DMS53 (cell line): ENCODE data around the gene HECW1.
A peak's percentile ranks its signal among the peaks of the same experiment; 100 is the strongest.

ENCODE experiments used
- DNase-seq: peaks from one replicate; lab custom pipeline; 2025; lab: John Stamatoyannopoulos, UW

HECW1 gene

DNA sequence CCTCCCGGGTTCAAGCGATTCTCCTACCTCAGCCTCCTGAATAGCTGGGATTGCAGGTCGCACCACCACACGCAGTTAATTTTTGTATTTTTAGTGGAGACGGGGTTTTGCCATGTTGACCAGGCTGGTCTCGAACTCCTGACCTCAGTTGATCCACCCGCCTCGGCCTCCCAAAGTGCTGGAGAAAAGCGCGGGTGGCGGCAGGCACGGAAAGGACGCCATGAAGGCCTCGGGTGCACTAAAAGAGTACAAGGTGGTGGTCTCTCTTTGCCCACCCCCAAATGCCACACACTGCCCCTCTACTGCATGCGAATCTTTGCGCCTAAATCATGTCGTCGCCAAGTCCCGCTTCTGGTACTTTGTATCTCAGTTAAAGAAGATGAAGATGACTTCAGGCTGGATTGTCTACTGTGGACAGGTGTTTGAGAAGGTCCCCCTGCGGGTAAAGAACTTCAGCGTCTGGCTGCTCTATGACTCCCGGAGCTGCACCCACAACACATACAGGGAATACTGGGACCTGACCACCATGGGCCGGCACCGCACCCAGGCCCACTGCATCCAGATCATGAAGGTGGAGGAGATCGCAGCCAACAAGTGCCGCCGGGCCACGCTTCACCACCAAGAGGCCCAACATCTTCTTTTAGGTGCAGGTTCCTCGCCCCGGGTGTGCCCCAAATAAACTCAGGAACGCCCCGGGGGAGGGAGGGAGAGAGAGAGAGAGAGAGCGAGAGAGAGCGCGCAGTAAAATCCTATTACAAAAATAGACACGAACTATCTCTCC, 161.7 kb downstream of the HECW1 start:
- no peak for DNase-seq

DNA sequence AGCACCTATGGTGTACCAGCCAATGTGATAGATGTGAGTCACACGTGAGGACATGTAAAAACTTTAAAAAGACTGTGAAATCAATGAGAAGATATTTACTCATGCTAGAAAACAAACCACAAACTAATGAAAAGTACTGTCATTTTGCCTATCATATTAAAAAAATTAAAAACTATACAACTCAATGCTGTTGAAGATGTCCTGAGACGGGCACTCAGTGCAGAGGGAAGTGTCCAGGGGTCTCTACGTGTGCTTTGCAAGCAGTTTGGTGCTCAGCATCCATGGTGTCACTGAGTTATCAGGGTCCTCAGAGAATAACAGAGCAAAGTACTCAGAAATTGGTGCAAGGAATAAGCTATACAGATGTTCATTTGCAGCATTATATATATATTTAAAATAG, 162.3 kb downstream of the HECW1 start:
- no peak for DNase-seq

DNA sequence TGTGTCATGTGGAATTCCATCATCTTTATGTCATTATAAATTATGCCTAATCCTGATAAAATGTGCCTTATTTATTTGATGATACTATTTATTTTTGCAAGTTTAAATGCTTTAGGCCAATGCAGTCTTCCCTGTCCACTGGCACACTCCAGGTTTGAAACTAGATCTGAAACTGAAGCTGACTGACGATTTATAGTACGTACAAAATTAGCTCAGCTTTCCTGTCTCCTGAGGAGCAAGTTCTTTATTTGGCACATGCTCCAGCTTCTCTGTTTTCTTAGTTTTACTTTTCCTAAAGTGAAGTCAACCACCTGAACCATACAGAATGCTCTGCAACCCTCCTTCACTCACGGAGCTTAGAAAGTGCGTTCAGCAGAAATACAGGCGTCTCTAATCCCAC, 164.1 kb downstream of the HECW1 start:
- no peak for DNase-seq

DNA sequence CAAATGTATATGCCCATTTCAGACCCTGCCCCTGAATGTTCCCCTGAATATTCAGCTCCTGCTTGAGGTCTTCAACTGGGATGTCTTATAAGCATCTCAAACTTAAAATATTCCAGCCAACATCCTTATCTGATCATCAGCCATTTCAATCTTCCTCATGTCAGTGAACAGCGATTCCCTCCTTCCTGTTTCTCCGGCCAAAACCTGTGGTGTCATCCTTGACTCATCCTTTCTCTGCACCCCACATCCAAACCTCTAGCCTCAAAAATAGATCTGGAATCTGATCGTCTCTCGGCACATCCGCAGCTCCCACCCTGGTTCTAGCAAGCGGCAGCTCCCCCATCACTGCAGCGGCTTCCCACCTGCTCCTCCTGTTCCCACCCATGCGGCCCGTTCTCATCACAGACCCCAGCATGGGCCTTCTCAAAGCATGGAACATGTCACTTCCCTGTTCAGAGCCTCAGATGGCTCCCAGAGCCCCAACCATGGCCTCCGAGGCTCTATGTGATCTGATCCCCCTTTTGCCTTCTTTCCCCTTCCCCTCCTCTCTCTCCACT, 165.7 kb downstream of the HECW1 start:
- no peak for DNase-seq

DNA sequence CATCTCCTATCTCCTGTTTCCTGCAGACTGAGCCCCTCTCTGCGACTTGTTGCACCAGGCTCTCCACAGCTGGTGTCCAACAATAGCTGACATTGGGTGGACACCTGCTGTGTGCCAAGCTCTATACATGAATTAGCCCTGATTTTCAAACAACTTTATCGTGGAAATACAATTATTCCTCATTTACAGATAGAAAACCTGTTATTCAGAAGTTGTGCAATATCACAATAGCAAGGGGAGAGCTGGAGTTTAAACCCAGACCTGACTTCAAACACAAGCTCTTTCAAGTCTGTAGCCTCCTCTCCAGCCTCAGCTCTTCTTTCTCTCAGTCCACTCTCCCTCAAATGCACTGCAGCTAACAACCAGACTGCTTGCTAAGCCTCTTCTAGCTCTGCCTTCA, 168.8 kb downstream of the HECW1 start:
- no peak for DNase-seq

DNA sequence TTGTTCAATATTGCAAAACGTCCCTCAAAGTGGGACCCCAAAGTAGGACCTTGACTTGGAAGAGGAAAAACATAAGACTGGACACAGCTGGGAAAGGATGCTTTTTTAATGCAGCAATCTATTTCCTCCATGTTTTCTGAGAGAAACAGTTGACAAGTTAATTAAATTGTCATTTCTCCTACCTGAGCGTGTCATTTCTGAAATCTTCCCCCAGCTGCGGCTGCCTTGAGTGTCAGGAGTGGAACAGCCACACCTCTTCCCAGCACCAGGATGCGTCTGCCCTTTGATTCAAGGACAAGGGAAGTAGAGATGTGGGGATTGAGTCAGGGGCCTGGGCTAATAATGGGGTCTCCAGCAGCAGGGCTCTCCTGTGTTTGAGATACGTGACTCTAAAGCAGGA, 171.3 kb downstream of the HECW1 start:
- no peak for DNase-seq

DNA sequence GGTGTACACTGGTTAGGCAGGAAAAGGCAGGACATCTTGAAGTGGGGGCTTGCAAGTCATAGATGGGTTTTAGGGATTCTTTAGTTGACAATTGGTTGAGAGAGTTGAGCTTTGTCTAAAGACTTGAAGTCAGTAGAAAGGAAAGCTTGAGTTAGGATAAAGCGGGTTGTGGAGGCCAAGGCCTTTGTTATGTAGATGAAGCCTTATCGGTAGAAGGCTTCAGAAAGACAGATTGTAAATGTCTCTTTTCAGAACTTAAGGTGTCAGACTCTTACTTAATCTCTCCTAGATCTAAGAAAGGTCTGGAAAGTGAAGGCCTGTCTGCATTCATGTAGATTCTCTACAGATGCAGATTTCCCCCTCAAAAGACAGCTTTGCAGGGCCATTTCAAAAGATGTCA, 177.4 kb downstream of the HECW1 start:
- no peak for DNase-seq

DNA sequence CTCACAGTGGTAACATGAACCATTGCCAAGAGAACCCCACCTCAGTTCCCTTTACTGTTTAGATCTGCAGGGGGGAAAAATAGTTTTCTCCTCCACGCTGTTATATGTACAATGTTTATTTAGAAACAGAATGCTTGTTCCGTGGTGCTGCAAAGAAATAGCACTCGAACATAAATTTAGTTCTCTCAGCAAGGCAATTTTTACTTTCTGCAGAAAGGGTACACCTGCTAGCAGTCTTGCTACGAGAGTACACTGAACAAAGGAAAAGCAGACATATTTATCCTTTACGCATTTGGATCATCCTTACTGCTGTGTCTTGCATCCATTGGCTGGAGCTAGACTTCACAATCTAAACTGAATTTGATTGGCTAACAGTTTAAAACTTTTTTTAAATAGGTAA, 178.5 kb downstream of the HECW1 start:
- DNase-seq: no peak

DNA sequence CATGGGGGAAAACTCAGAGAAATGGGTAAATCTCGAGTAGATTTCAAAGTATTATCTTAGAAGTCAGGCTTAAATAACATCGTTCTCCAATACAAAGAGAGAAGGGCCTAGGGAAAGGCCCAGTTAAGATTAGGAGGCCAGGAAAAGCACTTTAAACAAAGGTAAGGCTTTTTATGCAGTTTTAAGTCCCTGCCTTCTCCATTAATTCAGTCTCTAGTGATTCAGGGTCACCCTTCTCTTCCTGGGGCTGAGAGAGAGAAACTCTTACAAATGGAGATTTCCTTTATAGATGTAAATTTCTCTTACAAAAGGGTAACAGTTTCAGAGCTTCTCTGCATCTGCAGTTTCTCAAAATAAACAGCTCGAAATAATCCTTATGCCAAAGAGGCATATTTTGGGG, 179.3 kb downstream of the HECW1 start:
- DNase-seq: no peak

DNA sequence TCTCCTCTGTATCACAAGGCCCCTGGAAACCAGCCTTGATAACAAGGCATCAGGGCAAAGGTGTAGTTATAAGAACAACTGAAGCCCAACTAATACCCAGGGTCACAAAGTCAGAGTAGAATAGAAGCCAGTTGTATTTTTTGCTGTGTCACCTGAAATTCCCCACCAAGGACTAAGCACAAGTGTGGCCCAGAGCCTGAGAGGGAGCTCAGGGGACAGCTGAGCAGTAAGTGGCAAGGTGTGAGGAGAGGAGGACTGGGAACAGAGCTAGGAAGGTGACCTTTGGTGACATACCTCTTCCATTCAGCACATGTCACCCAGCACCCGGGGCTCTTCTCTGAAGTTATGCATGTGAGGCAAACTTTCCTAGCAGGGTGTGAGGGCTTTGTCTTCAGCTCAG, 179.9 kb downstream of the HECW1 start:
- no peak for DNase-seq

DNA sequence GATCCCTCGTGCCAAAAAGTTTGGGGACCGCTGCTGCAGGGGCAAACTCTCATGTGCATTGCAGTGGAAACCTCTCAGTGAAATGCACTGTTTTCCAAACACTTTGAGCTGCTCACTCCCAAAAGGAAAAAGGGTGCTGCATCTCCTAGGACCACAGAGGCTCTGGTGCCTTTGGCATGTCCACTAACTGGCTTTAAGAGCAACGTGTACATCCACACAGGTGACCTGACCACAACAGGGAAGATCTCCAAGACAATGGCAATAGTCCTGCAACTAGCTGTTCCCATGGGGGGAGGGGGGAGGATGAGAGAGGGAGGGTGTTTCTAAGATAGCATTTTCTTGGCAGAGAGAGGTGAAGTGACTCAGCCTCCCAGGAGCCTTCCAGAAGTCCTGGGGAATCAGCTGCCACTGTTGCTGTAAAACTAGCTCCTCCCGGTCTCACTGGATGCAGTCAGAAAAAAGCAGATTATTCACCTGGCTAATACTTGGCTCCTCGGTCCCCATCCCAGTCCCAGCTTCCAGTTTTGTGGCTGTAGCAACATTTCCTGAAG, 181.7 kb downstream of the HECW1 start:
- no peak for DNase-seq

DNA sequence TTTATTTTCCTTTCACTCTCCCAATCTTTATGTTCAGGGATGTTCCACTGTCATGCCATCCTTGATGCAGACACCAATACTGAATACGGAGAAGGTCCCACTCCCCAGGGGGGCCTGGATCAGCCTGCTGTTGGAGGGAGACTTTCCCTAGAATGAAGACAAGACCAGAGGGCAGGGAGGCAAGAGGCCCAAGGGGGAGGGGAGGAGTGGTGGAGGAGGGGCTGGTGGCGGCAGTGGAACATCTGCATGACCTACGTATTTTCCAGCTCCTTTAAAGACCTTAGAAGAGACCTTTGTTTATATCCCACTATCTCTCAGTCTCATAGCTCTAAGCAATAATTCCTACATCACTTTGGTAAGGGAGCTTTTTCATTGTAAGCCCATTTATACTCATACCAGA, 183.0 kb downstream of the HECW1 start:
- no peak for DNase-seq

DNA sequence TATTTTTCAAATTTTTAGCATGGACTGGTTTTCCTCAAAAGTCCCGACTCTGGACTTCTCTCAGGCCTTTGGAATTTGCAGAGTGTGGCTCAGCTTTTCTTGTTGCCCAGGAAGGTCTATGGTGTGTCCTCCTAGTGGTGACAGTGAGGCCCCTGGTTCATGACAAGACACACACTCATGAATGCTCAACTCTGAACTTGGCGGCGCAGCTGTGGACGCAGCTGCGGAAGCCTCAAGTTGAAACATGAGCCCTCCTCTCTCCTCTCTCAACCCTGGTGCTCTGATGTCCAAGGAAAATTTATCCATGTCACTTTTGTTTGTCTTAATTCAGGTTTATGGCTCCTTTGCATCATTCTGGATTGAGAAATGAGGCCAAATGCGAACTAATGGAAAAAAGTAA, 183.9 kb downstream of the HECW1 start:
- DNase-seq: peak; percentile 36

DNA sequence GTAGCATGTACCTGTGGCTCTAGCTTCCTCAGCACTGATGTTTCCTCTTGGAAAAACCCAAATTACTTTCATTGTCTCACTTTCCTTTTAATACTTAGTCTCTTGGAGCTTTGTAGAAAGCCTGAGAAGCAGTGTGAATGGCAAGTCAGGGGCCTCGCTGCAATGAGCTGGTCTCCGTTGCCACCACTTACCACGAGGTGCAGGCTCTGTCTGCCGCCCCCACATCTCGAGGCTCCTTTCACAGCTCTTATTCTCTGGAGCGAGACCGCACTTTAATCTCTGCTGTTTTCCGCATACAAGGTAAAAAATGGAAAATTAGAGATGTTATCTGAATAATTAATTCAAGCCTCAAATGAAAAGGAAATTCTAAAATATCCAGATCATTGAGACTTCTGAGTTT, 186.2 kb downstream of the HECW1 start:
- DNase-seq: no peak

DNA sequence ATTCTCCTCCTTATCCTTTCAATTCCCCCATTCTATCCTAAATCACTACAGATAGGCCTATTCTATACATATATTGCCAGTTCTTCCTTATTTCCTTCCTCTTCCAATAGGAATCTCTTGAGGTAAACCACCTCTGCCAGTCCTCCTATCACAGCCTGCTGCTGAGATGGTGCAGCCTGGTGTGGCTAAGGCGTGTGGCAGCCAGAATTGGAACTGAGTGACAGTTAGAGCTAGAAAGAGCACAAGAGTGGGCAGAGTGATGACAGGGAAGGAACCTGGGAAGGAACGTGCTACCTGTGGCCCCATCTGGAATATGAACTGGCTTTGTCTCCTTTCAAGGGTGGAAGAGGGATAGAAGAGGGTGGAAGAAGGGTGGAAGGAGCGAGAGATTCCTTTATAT, 187.7 kb downstream of the HECW1 start:
- no peak for DNase-seq

DNA sequence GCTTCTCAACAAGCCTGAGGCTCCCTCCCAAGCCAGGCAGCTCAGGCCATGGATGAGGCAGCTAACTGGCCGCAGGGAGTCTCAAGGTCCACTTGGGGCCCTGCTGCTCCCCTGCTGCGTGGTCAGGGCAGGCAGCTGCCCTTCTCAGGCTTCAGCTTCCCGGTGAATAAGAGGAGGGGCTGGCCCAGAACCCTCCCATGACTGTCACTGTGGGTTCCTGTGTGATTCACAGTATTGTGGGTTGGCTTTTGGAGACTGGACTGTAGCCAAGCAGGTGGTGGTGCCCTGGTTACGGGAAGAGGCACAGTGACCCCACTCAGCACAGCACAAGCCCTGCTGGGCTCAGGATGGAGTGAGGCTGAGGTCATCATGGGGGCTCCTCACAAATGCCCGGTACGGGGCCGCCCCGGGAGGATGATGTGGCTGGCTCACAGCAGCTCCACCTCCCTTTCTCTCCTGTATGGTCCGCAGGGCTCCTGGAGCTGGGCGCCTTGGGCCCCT, 189.8 kb downstream of the HECW1 start:
- peak; percentile 7 for DNase-seq

DNA sequence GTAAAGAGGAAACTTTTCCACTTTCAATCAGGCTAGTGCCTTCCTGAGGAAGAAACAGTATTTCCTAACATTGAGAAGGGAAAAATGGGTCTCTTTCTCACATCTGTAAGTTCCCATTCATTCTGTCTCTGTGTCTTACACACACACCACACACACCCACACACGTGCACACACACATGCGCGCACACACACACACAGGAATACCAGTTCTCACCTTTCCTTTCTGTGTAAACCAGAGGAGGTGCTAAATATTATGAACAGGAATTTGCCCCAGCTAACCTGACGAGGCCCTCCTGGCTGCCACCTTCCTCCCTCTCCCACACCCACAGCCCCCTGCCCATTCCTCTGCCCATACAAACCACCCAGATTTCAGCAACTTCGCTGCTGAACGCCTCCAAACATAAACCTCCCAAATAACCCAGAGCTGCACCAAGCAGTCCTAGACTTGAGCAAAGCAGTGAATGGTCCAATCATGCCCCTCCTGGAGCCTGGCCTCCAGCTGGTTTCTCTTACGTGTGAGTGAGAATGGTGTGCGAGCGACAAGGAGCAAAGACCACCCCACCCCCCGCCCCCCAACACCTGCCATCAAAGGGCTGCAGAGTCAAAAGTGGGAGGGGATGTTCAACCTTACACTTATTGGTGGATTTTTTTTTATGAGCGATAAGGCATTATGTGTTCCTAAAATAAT, 190.5 kb downstream of the HECW1 start:
- DNase-seq: no peak

DNA sequence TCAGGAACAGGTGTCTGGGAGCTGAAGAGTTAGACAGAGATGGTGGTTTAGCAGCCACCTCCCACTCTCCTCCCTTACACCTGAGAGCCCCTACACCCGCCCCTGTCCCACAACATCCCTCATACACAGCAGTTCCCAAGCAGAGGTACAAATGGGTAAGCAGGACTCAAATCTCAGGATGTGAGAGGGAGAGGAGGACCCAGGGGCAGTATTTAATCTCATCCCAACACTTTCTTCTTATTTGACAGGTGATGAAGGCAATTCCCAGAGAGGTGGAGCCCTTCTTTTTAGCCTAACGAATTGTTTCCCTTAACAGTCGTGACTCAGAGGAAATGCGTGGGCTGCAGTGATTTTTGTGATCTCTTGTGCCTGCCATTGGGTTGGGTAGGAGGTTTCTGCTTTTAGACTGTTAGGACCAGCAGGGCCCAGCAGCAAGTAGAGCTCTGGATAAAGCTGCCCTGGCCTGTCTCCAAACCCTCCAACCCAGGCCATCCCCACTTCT, 191.3 kb downstream of the HECW1 start:
- no peak for DNase-seq

DNA sequence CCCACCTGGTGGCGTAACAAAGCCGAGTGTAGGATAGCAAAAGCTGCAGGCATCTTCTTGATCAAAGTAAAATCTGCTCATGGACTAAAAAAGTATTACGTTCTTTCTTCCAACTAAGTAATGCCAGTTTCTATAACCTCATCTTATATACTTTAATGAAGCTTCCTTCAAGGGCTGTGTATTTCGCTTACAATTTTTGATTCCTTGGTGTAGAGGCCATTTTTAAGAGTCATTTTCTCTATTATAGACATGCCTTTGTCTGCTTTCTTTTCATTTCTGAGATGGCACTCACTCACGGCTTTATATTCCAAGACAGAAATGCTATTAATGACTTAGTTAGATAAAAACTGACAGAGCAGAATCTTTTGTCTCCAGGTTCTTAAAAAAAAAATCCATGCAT, 194.0 kb downstream of the HECW1 start:
- DNase-seq: no peak

DNA sequence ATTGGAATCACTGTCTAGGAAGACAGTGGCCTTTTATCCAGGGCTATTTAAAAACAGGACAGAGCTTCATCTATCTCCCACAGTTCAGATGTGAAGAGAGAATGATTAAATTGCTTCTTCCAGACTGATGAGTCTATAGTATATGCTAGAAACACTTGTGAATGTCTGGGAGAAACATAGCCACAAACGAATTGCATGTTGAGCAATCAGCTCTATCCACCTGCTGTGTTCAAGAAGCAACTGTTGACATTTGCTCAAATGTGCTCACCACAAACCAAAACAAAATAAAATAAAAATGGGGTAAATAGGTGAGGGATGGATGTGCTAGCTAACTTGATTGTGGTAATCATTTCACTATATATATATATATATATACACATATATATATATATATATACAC, 195.1 kb downstream of the HECW1 start:
- no peak for DNase-seq

DNA sequence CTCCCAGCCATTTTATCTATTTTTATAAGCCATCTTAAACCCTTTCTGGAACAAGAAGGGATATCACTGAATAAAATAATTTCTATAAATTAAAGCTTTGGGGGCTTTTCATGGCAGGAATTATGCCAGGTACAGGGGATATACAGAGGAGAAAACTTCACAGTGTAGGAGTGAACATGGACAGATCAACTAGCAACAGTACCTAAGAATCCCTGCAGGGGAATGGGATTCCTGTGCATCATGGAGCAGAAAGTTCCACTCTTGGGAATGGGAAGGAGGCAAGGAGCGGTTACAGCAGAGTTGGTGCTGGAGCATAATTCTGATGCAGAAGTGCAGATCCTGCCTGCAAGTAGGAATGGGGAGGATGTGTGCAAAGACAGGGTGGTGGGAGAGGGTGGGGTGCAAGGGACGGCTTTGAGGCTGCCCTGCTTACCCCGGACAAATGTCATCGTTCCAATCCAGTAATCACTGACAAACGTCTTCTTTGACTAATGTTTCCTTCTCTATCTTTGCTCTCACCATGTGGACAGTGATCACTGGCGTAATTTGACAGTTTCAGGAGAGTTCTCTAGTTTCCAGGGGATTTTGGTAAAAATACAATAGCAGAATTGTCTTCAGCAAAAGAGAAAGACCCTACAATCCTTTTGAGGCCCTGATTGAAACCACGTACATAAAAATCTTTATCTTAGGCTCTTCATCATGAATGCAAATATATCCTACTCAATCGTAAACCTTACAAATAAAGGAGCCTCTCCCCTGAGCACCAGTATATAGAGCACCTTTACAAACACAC, 196.7 kb downstream of the HECW1 start:
- DNase-seq: no peak

DNA sequence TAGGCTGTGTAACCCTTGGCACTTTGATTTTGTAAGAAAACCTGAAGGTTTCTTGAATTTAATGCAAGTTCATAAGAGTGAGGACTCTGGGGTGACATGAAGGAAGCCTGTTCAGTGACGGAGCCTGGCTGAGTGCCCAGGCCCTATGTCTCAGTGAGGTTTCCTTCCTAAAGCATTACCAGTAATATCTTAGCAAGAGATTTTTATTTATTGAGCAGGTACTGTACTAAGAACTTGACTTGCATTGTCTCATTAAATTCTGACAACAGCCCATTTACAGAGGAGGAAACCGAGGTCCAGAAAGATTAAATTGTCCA, 197.2 kb downstream of the HECW1 start:
- DNase-seq: no peak
